Measurements from ENCODE around the gene CDK5RAP1.

DNA sequence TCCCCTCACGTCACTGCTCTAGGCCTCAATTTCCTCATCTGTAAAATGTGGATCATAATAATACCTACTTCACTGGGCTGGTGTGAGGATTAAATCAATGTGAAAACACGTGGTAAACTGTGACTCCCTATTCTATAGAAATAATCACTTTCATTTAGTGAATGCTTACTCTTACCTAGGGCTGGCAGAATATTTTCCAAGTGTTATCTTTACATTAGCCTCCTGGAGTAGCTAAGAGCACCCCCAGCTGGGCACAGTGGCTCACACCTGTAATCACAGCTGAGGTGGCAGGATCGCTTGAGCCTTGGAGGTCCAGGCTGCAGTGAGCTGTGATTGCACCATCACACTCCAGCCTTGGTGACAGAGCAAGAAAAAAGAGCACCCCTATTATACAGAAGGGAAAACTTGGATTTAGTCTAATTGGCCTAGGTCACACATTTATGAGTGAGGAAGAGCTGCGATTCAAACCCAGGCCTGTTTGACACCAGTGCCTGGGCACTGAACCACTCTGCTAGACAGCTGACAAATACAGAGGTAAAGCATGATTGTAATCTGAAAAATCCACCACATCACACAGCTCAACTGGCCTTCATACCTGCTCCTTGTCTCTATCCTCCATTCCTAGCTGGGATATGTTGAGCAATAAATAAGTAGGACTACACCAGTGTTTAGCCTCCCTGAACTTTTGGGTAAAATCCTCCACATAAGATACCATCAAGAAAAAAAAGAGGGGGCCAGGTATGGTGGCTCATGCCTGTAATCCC is 43.7 kb upstream of the CDK5RAP1 start:
- TF ChIP-seq, protein P1, sequence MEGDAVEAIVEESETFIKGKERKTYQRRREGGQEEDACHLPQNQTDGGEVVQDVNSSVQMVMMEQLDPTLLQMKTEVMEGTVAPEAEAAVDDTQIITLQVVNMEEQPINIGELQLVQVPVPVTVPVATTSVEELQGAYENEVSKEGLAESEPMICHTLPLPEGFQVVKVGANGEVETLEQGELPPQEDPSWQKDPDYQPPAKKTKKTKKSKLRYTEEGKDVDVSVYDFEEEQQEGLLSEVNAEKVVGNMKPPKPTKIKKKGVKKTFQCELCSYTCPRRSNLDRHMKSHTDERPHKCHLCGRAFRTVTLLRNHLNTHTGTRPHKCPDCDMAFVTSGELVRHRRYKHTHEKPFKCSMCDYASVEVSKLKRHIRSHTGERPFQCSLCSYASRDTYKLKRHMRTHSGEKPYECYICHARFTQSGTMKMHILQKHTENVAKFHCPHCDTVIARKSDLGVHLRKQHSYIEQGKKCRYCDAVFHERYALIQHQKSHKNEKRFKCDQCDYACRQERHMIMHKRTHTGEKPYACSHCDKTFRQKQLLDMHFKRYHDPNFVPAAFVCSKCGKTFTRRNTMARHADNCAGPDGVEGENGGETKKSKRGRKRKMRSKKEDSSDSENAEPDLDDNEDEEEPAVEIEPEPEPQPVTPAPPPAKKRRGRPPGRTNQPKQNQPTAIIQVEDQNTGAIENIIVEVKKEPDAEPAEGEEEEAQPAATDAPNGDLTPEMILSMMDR (IDR thresholded peaks at IDR 0.05; ENCODE audit: low read length) = peak; percentile 77
- TF ChIP-seq EZH2 (IDR thresholded peaks at IDR 0.05; ENCODE audit: borderline replicate concordance, low read length) = no peak
